Bronchial epithelial cell (primary cell): ENCODE results near the gene RBM4B. TPM values are rescaled to one million over a fixed set of nuclear protein-coding genes. Genes with fewer than 3 reads are reported as not detected.
"Not testable (repeated sequence)": the region's sequence is repeated elsewhere in the genome, so short reads cannot be mapped to it uniquely, and the experiment has no call there.

Experiments
- DNase-seq: peaks from one replicate; pipeline ENCODE4 v3.0.0-alpha.2; 2010; ENCODE audit warnings: low read depth
- FAIRE-seq: peaks from 2 replicates; lab custom pipeline; 2011; peaks lifted over from hg19 to GRCh38; lab: Jason Lieb, UNC
- H3K27me3 ChIP-seq: 2 replicates; pipeline ENCODE4 v1.5.1; 2011; ENCODE audit warnings: low read length; ENCODE audit not compliant: control insufficient read depth, insufficient read depth
- H3K36me3 ChIP-seq: 2 replicates; pipeline ENCODE4 v1.5.1; 2011; ENCODE audit warnings: low read length; ENCODE audit not compliant: control insufficient read depth, insufficient read depth
- H3K4me3 ChIP-seq: 2 replicates; pipeline ENCODE4 v1.5.1; 2011; ENCODE audit warnings: mild to moderate bottlenecking, low read depth, low read length, control low read depth
- total RNA-seq: library from RNA; depleted of rRNA; stranded (reverse); fragments of >200 nt; gene quantifications from 2 replicates; pipeline ENCODE4 v1.2.1, GENCODE V29; 2014
- TF ChIP-seq, protein P1 (sequence below): IDR thresholded peaks from 2 replicates; pipeline ENCODE4 v1.5.1; 2011; ENCODE audit warnings: mild to moderate bottlenecking, moderate library complexity, low read length, control low read depth, inconsistent platforms; ENCODE audit not compliant: insufficient read depth, severe bottlenecking

Gene RBM4B
- total RNA-seq, 1 donor from 2014 or later, result 13.4 TPM

DNA sequence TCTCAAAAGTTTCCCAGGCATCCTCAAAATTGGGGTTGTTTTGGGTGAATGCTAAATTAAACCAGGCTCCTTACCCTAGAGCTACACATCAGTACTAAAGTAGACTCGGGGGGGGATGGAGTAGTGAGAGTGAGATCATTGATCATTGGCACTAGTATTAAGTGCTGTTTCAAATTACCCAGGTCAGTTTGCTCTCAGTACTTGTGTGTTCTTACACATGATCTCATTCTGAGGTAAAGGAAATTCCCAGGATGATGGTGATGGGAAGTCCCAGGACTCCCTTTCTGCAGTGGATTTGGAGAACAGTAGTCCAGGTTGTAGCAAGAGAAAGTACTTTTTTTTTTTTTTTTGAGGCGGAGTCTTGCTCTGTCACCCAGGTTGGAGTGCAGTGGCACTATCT is 26.7 kb downstream of the RBM4B start:
- no peaks in the 10 kb centered on the region for H3K27me3 ChIP-seq
- peak; percentile 43 for DNase-seq
- no peak for FAIRE-seq
- peaks cover 16% of the 10 kb centered on the region for H3K36me3 ChIP-seq
- TF ChIP-seq, protein P1, sequence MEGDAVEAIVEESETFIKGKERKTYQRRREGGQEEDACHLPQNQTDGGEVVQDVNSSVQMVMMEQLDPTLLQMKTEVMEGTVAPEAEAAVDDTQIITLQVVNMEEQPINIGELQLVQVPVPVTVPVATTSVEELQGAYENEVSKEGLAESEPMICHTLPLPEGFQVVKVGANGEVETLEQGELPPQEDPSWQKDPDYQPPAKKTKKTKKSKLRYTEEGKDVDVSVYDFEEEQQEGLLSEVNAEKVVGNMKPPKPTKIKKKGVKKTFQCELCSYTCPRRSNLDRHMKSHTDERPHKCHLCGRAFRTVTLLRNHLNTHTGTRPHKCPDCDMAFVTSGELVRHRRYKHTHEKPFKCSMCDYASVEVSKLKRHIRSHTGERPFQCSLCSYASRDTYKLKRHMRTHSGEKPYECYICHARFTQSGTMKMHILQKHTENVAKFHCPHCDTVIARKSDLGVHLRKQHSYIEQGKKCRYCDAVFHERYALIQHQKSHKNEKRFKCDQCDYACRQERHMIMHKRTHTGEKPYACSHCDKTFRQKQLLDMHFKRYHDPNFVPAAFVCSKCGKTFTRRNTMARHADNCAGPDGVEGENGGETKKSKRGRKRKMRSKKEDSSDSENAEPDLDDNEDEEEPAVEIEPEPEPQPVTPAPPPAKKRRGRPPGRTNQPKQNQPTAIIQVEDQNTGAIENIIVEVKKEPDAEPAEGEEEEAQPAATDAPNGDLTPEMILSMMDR, result no peak
- no peak overlapping the region for H3K4me3 ChIP-seq

DNA sequence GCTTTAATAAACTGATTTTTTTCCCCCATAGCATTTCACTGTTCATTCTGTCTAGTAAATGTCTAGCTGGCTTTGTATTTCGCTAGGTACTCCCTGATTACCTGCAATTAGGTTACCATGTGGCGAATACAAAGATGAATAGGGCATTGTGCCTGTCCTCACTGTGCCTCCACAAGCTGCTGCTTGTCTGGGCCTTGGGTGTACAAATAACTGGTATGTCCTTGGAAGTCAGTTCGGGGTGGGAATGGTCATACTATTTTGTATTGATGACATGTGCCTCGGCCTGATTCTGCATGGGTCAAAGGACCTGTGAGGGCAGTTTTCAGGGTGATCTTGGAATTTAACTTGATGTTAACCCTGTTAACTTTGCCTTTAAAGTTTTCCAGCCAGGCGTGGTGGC is 27.8 kb downstream of the RBM4B start:
- TF ChIP-seq, protein P1, result no peak
- H3K36me3 ChIP-seq, result peaks cover 23% of the 10 kb centered on the region
- no peak for FAIRE-seq
- H3K27me3 ChIP-seq, result no peaks in the 10 kb centered on the region
- H3K4me3 ChIP-seq, result no peak overlapping the region
- DNase-seq, result no peak

DNA sequence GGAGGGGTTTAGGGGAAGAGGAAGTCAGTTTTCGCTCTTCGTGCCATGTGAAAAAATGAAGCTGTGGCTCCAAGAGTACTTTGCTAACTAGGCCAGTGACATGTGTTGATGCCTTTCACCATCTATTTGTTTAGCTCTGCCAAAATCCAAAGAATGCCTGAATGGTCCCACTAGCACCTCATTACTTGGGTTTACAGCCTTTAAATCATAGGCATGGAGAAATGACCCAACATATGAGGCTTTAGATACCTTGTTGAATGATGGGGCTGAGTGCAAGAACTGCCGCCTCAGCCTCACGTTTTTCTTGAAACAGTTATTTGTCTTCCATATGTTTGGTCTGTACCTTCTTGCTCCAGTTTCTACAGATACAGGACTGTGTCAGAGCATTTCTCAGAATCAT is 30.9 kb downstream of the RBM4B start:
- TF ChIP-seq, protein P1, result no peak
- Histone ChIP-seq H3K36me3 (peaks cover 33% of the 10 kb centered on the region), H3K4me3 (no peak overlapping the region), H3K27me3 (no peaks in the 10 kb centered on the region)
- FAIRE-seq, result no peak
- DNase-seq, result no peak

DNA sequence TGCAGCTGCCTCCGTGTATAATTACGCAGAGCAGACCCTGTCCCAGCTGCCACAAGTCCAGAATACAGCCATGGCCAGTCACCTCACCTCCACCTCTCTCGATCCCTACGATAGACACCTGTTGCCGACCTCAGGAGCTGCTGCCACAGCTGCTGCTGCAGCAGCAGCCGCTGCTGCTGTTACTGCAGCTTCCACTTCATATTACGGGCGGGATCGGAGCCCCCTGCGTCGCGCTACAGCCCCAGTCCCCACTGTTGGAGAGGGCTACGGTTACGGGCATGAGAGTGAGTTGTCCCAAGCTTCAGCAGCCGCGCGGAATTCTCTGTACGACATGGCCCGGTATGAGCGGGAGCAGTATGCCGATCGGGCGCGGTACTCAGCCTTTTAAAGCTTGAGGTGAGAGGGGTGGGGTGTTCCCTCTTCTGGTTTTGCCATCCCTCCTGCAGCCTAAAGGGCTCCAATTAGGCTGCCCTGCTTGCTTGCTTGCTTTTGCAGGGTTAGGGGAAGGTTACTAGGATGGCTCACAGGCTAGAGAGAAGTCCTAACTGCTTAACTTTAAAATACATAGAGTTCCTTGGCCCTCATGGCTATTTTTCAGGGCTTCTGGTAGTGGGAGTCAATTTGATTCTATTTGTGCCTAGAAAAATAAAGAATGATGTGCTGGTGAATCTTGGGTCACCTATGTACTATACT is 33.8 kb downstream of the RBM4B start:
- H3K27me3 ChIP-seq, result no peaks in the 10 kb centered on the region
- TF ChIP-seq, protein P1, result no peak
- peaks cover 35% of the 10 kb centered on the region for H3K36me3 ChIP-seq
- no peak for FAIRE-seq
- no peak for DNase-seq
- no peak overlapping the region for H3K4me3 ChIP-seq

DNA sequence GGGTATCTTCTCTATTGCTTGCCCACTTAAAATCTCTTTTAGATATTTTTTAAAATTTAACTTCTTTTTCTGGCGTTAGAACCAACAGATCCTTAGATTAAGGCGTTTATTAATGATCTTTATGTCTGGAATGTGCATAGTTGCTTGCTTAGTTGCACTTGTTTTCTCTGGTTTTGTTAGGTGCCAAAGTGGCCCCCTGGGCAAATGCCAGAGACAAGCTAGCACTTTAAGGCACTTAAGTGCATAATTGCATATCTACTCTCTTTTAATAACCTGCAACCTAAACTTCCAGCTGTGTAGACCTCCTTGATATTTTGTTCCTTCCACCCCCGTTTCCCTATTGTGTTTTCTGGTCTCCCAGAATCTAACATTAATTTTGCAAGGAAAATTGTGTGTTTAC is 35.9 kb downstream of the RBM4B start:
- Histone ChIP-seq H3K36me3 (peaks cover 30% of the 10 kb centered on the region), H3K27me3 (no peaks in the 10 kb centered on the region), H3K4me3 (no peak overlapping the region)
- FAIRE-seq (no peak), DNase-seq (no peak)
- TF ChIP-seq, protein P1, result no peak

DNA sequence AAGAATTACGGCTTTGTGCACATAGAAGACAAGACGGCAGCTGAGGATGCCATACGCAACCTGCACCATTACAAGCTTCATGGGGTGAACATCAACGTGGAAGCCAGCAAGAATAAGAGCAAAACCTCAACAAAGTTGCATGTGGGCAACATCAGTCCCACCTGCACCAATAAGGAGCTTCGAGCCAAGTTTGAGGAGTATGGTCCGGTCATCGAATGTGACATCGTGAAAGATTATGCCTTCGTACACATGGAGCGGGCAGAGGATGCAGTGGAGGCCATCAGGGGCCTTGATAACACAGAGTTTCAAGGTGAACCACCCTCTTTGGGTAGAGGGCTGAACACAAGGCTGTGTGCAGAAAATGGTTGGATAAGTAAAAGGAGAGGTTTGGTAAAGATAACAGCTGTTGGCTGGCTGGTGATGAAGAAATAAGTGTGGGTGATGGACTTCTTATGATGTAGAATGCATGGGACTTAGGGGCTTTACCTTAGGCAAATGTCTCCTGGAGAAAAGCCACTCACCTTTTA is 37.8 kb downstream of the RBM4B start:
- FAIRE-seq, result peak; percentile 28
- H3K4me3 ChIP-seq, result peak overlapping the region; percentile 84
- peaks cover 15% of the 10 kb centered on the region for H3K36me3 ChIP-seq
- not testable (repeated sequence) for DNase-seq, H3K27me3 ChIP-seq
